Measurements from ENCODE around the gene GPC5. TPM values are rescaled to one million over a fixed set of nuclear protein-coding genes. Genes with fewer than 3 reads are reported as not detected.
"Not testable (repeated sequence)": the region's sequence is repeated elsewhere in the genome, so short reads cannot be mapped to it uniquely, and the experiment has no call there.

Gene GPC5
- total RNA-seq, 4 donors from 2014 or later, result 0.24 to 30.8 (median 1.8) TPM; not detected in 1

GRCh38 chr13:92510416-92510815, 1112.0 kb downstream of the GPC5 start:
- Histone ChIP-seq H3K9me3 (no peaks in the 10 kb centered on the region), H3K36me3 (no peaks in the 10 kb centered on the region), H3K4me3 (no peak overlapping the region), H3K4me1 (no peaks in the 10 kb centered on the region), H3K27ac (no peak overlapping the region), H3K27me3 (no peaks in the 10 kb centered on the region)
- no peak for DNase-seq
- intact Hi-C loops (cut with DNase I; ENCODE audit: low total_unique reads), result no loop called here
- no peak for TF ChIP-seq CTCF (IDR thresholded peaks at IDR 0.05)
- TF ChIP-seq POLR2A (IDR thresholded peaks at IDR 0.05), result no peak

GRCh38 chr13:92512852-92513251, 1114.4 kb downstream of the GPC5 start:
- Histone ChIP-seq H3K36me3 (no peaks in the 10 kb centered on the region), H3K27me3 (no peaks in the 10 kb centered on the region), H3K4me1 (no peaks in the 10 kb centered on the region), H3K9me3 (no peaks in the 10 kb centered on the region), H3K27ac (no peak overlapping the region), H3K4me3 (no peak overlapping the region)
- intact Hi-C loops (cut with DNase I; ENCODE audit: low total_unique reads), result no loop called here
- TF ChIP-seq POLR2A (IDR thresholded peaks at IDR 0.05) (no peak), CTCF (IDR thresholded peaks at IDR 0.05) (no peak)
- DNase-seq, result no peak

GRCh38 chr13:92513672-92514071, 1115.3 kb downstream of the GPC5 start:
- no peaks in the 10 kb centered on the region for H3K36me3 ChIP-seq
- no peak overlapping the region for H3K27ac ChIP-seq
- TF ChIP-seq POLR2A (IDR thresholded peaks at IDR 0.05), result no peak
- TF ChIP-seq CTCF (IDR thresholded peaks at IDR 0.05), result no peak
- no peak for DNase-seq
- H3K27me3 ChIP-seq, result no peaks in the 10 kb centered on the region
- H3K4me3 ChIP-seq, result no peak overlapping the region
- no peaks in the 10 kb centered on the region for H3K9me3 ChIP-seq
- intact Hi-C loops (cut with DNase I; ENCODE audit: low total_unique reads), result no loop called here
- no peaks in the 10 kb centered on the region for H3K4me1 ChIP-seq

GRCh38 chr13:92514420-92515125, 1116.2 kb downstream of the GPC5 start:
- Histone ChIP-seq H3K4me3 (no peak overlapping the region), H3K27me3 (no peaks in the 10 kb centered on the region), H3K4me1 (no peaks in the 10 kb centered on the region), H3K9me3 (no peaks in the 10 kb centered on the region), H3K27ac (no peak overlapping the region), H3K36me3 (no peaks in the 10 kb centered on the region)
- DNase-seq, result no peak
- intact Hi-C loops (cut with DNase I; ENCODE audit: low total_unique reads), result no loop called here
- TF ChIP-seq POLR2A (IDR thresholded peaks at IDR 0.05) (no peak), CTCF (IDR thresholded peaks at IDR 0.05) (no peak)

GRCh38 chr13:92516878-92517277, 1118.5 kb downstream of the GPC5 start:
- DNase-seq; H3K9me3 ChIP-seq; H3K27me3 ChIP-seq; H3K4me3 ChIP-seq; intact Hi-C loops (cut with DNase I; ENCODE audit: low total_unique reads); H3K36me3 ChIP-seq; H3K27ac ChIP-seq; H3K4me1 ChIP-seq: not testable (repeated sequence)

- H3K27ac ChIP-seq; H3K4me3 ChIP-seq; H3K27me3 ChIP-seq; H3K36me3 ChIP-seq; H3K9me3 ChIP-seq; DNase-seq; H3K4me1 ChIP-seq; intact Hi-C loops (cut with DNase I; ENCODE audit: low total_unique reads): not testable (repeated sequence)
These were observed 1120.2 kb downstream of the GPC5 start for GRCh38 chr13:92518622-92519021.

Measured in uterus (tissue), 4 donors.